Keratinocyte (primary cell): ENCODE measurements around the gene TFPI. TPM values are rescaled to one million over a fixed set of nuclear protein-coding genes. Genes with fewer than 3 reads are reported as not detected.
"Not testable (repeated sequence)": the region's sequence is repeated elsewhere in the genome, so short reads cannot be mapped to it uniquely, and the experiment has no call there.

Source experiments
- DNase-seq: peaks from one replicate; pipeline ENCODE4 v3.0.0-alpha.2; 2011; ENCODE audit warnings: low read depth, missing footprints, low spot score
- FAIRE-seq: peaks from 2 replicates; lab custom pipeline; 2011; peaks lifted over from hg19 to GRCh38; lab: Jason Lieb, UNC
- H2AFZ ChIP-seq: 2 replicates; pipeline ENCODE4 v1.6.0; 2012; ENCODE audit warnings: low read length, control low read depth, inconsistent platforms; ENCODE audit not compliant: control insufficient read depth
- H3K27ac ChIP-seq: 2 replicates; pipeline ENCODE4 v1.5.1; 2011; ENCODE audit warnings: low read length; ENCODE audit not compliant: control insufficient read depth, insufficient read depth
- H3K27me3 ChIP-seq: 3 replicates; pipeline ENCODE4 v1.6.0; 2011; ENCODE audit warnings: low read length; ENCODE audit not compliant: control insufficient read depth, insufficient read depth; ENCODE audit errors: extremely low read depth
- H3K36me3 ChIP-seq, 2 experiments: 2 replicates in 1 of 2; 3 replicates in 1 of 2; pipeline ENCODE4 v1.5.1; 2011; ENCODE audit warnings: low read length in 2 of 2, mild to moderate bottlenecking in 1 of 2; ENCODE audit not compliant: control insufficient read depth in 2 of 2, insufficient read depth in 2 of 2; ENCODE audit errors: extremely low read depth in 1 of 2
- H3K4me1 ChIP-seq: 3 replicates; pipeline ENCODE4 v1.5.1; 2011; ENCODE audit warnings: low read length; ENCODE audit not compliant: control insufficient read depth, insufficient read depth; ENCODE audit errors: extremely low read depth
- H3K4me2 ChIP-seq: 3 replicates; pipeline ENCODE4 v1.6.0; 2011; ENCODE audit warnings: low read depth, low read length; ENCODE audit not compliant: control insufficient read depth, insufficient read depth; ENCODE audit errors: extremely low read depth
- H3K4me3 ChIP-seq, 3 experiments: fragments of 200-600 bp in 1 of 3; sonication (generic) in 1 of 3; 2 replicates in 2 of 3; 3 replicates in 1 of 3; pipeline ENCODE4 v1.5.1; 2011 to 2016; ENCODE audit warnings: low read length in 3 of 3, mild to moderate bottlenecking in 3 of 3, control low read depth in 2 of 3, inconsistent platforms in 1 of 3, low read depth in 1 of 3, mixed read lengths in 1 of 3, mixed run types in 1 of 3, moderate library complexity in 1 of 3; ENCODE audit not compliant: control insufficient read depth in 2 of 3, insufficient read depth in 2 of 3; ENCODE audit errors: extremely low read depth in 1 of 3
- H3K79me2 ChIP-seq: 2 replicates; pipeline ENCODE4 v1.6.0; 2012; ENCODE audit warnings: low read length; ENCODE audit not compliant: control insufficient read depth, insufficient read depth
- H3K9ac ChIP-seq: 3 replicates; pipeline ENCODE4 v1.6.0; 2011; ENCODE audit warnings: low read length; ENCODE audit not compliant: control insufficient read depth, insufficient read depth; ENCODE audit errors: extremely low read depth
- H3K9me1 ChIP-seq: 3 replicates; pipeline ENCODE4 v1.6.0; 2011; ENCODE audit warnings: low read length; ENCODE audit not compliant: control insufficient read depth, insufficient read depth; ENCODE audit errors: extremely low read depth
- H3K9me3 ChIP-seq: 2 replicates; pipeline ENCODE4 v1.5.1; 2012; ENCODE audit warnings: low read depth, low read length; ENCODE audit not compliant: control insufficient read depth
- H4K20me1 ChIP-seq: 3 replicates; pipeline ENCODE4 v1.6.0; 2011; ENCODE audit warnings: low read length; ENCODE audit not compliant: control insufficient read depth, insufficient read depth; ENCODE audit errors: extremely low read depth
- EZH2 ChIP-seq: IDR thresholded peaks from one replicate; pipeline ENCODE4 v1.6.1; 2012; ENCODE audit warnings: inconsistent platforms, mild to moderate bottlenecking, low read length, moderate library complexity
- dilution Hi-C: fragments of 300-500 bp; cut with MboI; formaldehyde crosslinking; loops from one replicate; pipeline ENCODE4 v1.7.0; 2020; ENCODE audit warnings: low sequenced_read_pairs; ENCODE audit not compliant: extremely low pct_ligation_motif_present
- polyA plus RNA-seq, 5 experiments: library from polyadenylated mRNA; depleted of rRNA in 3 of 5; stranded (reverse) in 3 of 5; stranded (forward) in 1 of 5; unstranded in 1 of 5; fragments of >200 nt; gene quantifications; 1 replicate in 1 of 5; 2 replicates in 3 of 5; 3 replicates in 1 of 5; pipeline versions ENCODE4 v1.2.1 to v1.2.3, GENCODE V29; 2011 to 2012; ENCODE audit warnings: missing spikeins in 2 of 5, low read depth in 1 of 5, low replicate concordance in 1 of 5
- TF ChIP-seq, protein P1 (sequence below), 3 experiments: IDR thresholded peaks in 1 of 3; conservative IDR thresholded peaks in 1 of 3; optimal IDR thresholded peaks in 1 of 3; 2 replicates in 2 of 3; 3 replicates in 1 of 3; pipeline versions ENCODE3 to v1.5.1; 2011; ENCODE audit warnings: low read length in 3 of 3, mild to moderate bottlenecking in 3 of 3, moderate library complexity in 2 of 3, control low read depth in 1 of 3, inconsistent platforms in 1 of 3; ENCODE audit not compliant: insufficient read depth in 2 of 3; ENCODE audit errors: extremely low read depth in 1 of 3

Gene TFPI
- polyA plus RNA-seq, 1 donor (not counting 4 experiments of a cell fraction or from before 2014, with no cell fraction given), result 1.1 TPM

DNA sequence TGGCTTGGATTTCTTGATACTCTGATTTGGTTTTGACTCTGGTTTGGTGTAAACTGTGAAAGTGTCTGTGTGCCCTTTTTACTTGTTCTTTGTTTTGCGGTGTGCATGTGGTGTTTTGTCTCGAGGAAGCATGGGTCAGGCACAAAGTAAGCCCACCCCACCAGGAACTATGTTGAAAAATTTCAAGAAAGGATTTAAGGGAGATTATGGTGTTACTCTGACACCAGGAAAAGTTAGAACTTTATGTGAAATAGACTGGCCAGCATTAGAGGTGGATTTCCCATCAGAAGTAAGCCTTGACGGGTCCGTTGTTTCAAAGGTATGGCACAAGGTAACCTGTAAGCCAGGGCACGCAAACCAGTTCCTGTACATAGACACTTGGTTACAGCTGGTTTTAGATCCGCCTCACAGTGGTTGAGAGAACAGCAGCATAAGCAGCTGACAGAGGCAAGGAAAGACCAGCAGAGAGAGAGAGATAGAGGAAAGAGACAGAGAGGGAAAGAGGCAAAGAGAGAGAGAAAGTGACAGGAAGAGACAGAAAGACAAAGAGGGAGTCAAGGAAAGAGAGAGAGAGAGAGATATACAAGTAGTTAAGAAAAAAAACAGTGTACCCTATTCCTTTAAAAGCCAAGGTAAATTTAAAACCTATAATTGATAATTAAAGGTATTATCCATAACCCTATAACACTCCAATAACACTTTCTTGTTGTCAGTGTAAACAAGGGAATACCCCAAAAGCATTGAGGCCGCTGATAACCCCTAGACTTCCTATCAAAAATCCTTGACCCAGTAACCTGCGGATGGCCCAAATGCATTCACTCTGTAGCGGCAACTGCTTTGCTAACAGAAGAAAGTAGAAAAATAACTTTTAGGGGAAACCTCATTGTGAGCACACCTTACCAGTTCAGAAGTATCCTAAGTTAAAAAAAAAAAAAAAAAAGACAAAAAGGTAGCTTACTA, 42.6 kb downstream of the TFPI start:
- FAIRE-seq (no peak), DNase-seq (no peak)
- no peaks in the 10 kb centered on the region for H3K79me2 ChIP-seq
- no peak overlapping the region for H3K4me3 ChIP-seq
- no peak overlapping the region for H3K9ac ChIP-seq
- no peaks in the 10 kb centered on the region for H3K4me1 ChIP-seq
- H3K9me1 ChIP-seq, result no peaks in the 10 kb centered on the region
- dilution Hi-C loops, result no loop called here
- no peaks in the 10 kb centered on the region for H3K27me3 ChIP-seq
- no peaks in the 10 kb centered on the region for H3K9me3 ChIP-seq
- H2AFZ ChIP-seq, result no peak overlapping the region
- no peak overlapping the region for H3K4me2 ChIP-seq
- H3K27ac ChIP-seq, result no peak overlapping the region
- no peak for TF ChIP-seq EZH2
- TF ChIP-seq, protein P1, sequence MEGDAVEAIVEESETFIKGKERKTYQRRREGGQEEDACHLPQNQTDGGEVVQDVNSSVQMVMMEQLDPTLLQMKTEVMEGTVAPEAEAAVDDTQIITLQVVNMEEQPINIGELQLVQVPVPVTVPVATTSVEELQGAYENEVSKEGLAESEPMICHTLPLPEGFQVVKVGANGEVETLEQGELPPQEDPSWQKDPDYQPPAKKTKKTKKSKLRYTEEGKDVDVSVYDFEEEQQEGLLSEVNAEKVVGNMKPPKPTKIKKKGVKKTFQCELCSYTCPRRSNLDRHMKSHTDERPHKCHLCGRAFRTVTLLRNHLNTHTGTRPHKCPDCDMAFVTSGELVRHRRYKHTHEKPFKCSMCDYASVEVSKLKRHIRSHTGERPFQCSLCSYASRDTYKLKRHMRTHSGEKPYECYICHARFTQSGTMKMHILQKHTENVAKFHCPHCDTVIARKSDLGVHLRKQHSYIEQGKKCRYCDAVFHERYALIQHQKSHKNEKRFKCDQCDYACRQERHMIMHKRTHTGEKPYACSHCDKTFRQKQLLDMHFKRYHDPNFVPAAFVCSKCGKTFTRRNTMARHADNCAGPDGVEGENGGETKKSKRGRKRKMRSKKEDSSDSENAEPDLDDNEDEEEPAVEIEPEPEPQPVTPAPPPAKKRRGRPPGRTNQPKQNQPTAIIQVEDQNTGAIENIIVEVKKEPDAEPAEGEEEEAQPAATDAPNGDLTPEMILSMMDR (optimal IDR thresholded peaks at IDR 0.05 in 1 of 3, IDR thresholded peaks at IDR 0.05 in 1 of 3, conservative IDR thresholded peaks at IDR 0.05 in 1 of 3; ENCODE audit: extremely low read depth in 1 of 3, insufficient read depth in 2 of 3, low read length in 3 of 3), result no peak
- no peaks in the 10 kb centered on the region for H4K20me1 ChIP-seq
- H3K36me3 ChIP-seq, result no peaks in the 10 kb centered on the region

- FAIRE-seq, dilution Hi-C loops: not testable (repeated sequence)
These were observed 43.5 kb downstream of the TFPI start for GRCh38 chr2:187510419-187511355.

More at GRCh38 chr2:187510419-187511355, 43.5 kb downstream of the TFPI start:
- not testable (repeated sequence) for H3K36me3 ChIP-seq, H3K27me3 ChIP-seq, H4K20me1 ChIP-seq, H3K9ac ChIP-seq, H3K9me1 ChIP-seq, H3K4me3 ChIP-seq, H3K4me1 ChIP-seq, DNase-seq, H3K79me2 ChIP-seq, H3K9me3 ChIP-seq, H3K27ac ChIP-seq, H2AFZ ChIP-seq, H3K4me2 ChIP-seq
